SK-N-SH (cell line): ENCODE measurements around the gene CYP1A1. TPM values are rescaled to one million over a fixed set of nuclear protein-coding genes. Genes with fewer than 3 reads are reported as not detected.

ENCODE experiments used
- CTCF ChIA-PET: fragments of 300-600, 350-600 bp; formaldehyde crosslinking; extraction: SDS; loops from one replicate; lab custom pipeline; 2021; lab: Yijun Ruan, JAX
- POLR2A ChIA-PET: fragments of 350-600 bp; sonication (Branson Sonifier 250); formaldehyde crosslinking; extraction: SDS; loops from one replicate; lab custom pipeline; 2020; ENCODE audit warnings: antibody characterized with exemption, inconsistent platforms; lab: Yijun Ruan, JAX
- DNase-seq: peaks from one replicate; pipeline ENCODE4 v3.0.0; 2012
- H2AFZ ChIP-seq: fragments of 200-600 bp; sonication (generic); 2 replicates; pipeline ENCODE4 v1.8.1; 2016; ENCODE audit warnings: antibody characterized with exemption, mild to moderate bottlenecking, low read depth
- H3F3A ChIP-seq: fragments of 200-600 bp; sonication (generic); replicated peaks from 2 replicates; pipeline ENCODE3; 2016; ENCODE audit warnings: antibody characterized with exemption, mild to moderate bottlenecking; ENCODE audit not compliant: insufficient read depth
- H3K27ac ChIP-seq, 2 experiments: fragments of 200-500 bp in 1 of 2; fragments of 200-600 bp in 1 of 2; sonication (Bioruptor generic) in 1 of 2; sonication (generic), shearing (Covaris generic) in 1 of 2; 2 replicates each; pipeline versions ENCODE4 v1.5.1 to v1.6.1; 2014 to 2016; ENCODE audit warnings: low read depth in 2 of 2, inconsistent platforms in 1 of 2, low read length in 1 of 2, mild to moderate bottlenecking in 1 of 2, mixed read lengths in 1 of 2
- H3K27me3 ChIP-seq: fragments of 200-600 bp; sonication (generic), shearing (Covaris generic); 2 replicates; pipeline ENCODE4 v1.6.1; 2016; ENCODE audit warnings: mixed run types; ENCODE audit not compliant: insufficient read depth
- H3K36me3 ChIP-seq, 2 experiments: fragments of 200-500 bp in 1 of 2; fragments of 200-600 bp in 1 of 2; sonication (Bioruptor generic) in 1 of 2; sonication (generic) in 1 of 2; replicated peaks in 1 of 2; 2 replicates each; pipeline versions ENCODE3 to v1.5.1; 2014 to 2016; ENCODE audit warnings: low read length in 1 of 2, mild to moderate bottlenecking in 1 of 2; ENCODE audit not compliant: insufficient read depth in 2 of 2, control insufficient read depth in 1 of 2
- H3K4me1 ChIP-seq, 2 experiments: fragments of 200-500 bp in 1 of 2; fragments of 200-600 bp in 1 of 2; sonication (Bioruptor generic) in 1 of 2; sonication (generic), shearing (Covaris generic) in 1 of 2; 2 replicates each; pipeline versions ENCODE4 v1.5.1 to v1.6.1; 2014 to 2016; ENCODE audit warnings: low read depth in 1 of 2, low read length in 1 of 2, mixed run types in 1 of 2; ENCODE audit not compliant: insufficient read depth in 2 of 2, control insufficient read depth in 1 of 2
- H3K4me2 ChIP-seq: fragments of 200-600 bp; sonication (generic), shearing (Covaris generic); 2 replicates; pipeline ENCODE4 v1.6.1; 2017; ENCODE audit warnings: mixed run types
- H3K4me3 ChIP-seq, 2 experiments: fragments of 200-500 bp in 1 of 2; fragments of 200-600 bp in 1 of 2; sonication (Bioruptor generic) in 1 of 2; sonication (generic), shearing (Covaris generic) in 1 of 2; 2 replicates each; pipeline versions ENCODE4 v1.5.1 to v1.8.1; 2014 to 2016; ENCODE audit warnings: low read depth in 2 of 2, inconsistent platforms in 1 of 2, low read length in 1 of 2, mild to moderate bottlenecking in 1 of 2, mixed read lengths in 1 of 2, moderate library complexity in 1 of 2
- H3K79me2 ChIP-seq: fragments of 200-600 bp; sonication (generic); 2 replicates; pipeline ENCODE4 v1.8.1; 2017; ENCODE audit warnings: mild to moderate bottlenecking; ENCODE audit not compliant: insufficient read depth
- H3K9ac ChIP-seq: fragments of 200-600 bp; sonication (generic); 2 replicates; pipeline ENCODE4 v1.6.1; 2017; ENCODE audit warnings: mixed run types
- H3K9me2 ChIP-seq: fragments of 200-600 bp; sonication (generic); 2 replicates; pipeline ENCODE4 v1.6.1; 2017; ENCODE audit warnings: mixed run types
- H3K9me3 ChIP-seq: fragments of 200-600 bp; sonication (generic); 2 replicates; pipeline ENCODE4 v1.6.1; 2017; ENCODE audit warnings: mixed run types, mild to moderate bottlenecking, moderate library complexity
- H4K20me1 ChIP-seq: fragments of 200-600 bp; sonication (generic); 2 replicates; pipeline ENCODE4 v1.6.1; 2017; ENCODE audit warnings: mild to moderate bottlenecking, mixed run types; ENCODE audit not compliant: insufficient read depth
- ELF1 ChIP-seq: IDR thresholded peaks from 2 replicates; pipeline ENCODE4 v1.4.0; 2012
- EZH2phosphoT487 ChIP-seq: fragments of 200-600 bp; sonication (generic); IDR thresholded peaks from 2 replicates; pipeline ENCODE4 v1.6.1; 2017; ENCODE audit warnings: low read depth, mixed run types, mild to moderate bottlenecking, antibody characterized with exemption, moderate library complexity, borderline replicate concordance
- FOSL2 ChIP-seq: IDR thresholded peaks from 2 replicates; pipeline ENCODE4 v1.4.0; 2012; ENCODE audit warnings: low read depth, mild to moderate bottlenecking, moderate library complexity, borderline replicate concordance
- GATA2 ChIP-seq: sonication (generic); formaldehyde crosslinking; IDR thresholded peaks from 2 replicates; pipeline ENCODE4 v1.5.0; 2020; ENCODE audit warnings: mild to moderate bottlenecking, missing genetic modification reagents
- JUND ChIP-seq: IDR thresholded peaks from 2 replicates; pipeline ENCODE4 v1.4.0; 2012
- MEF2A ChIP-seq: IDR thresholded peaks from 2 replicates; pipeline ENCODE4 v1.4.0; 2012; ENCODE audit warnings: low read depth, borderline replicate concordance
- MXI1 ChIP-seq: IDR thresholded peaks from 2 replicates; pipeline ENCODE4 v1.6.1; 2012; ENCODE audit warnings: mild to moderate bottlenecking, low read depth, low read length, improper control_type of control experiment
- NFIC ChIP-seq: IDR thresholded peaks from 2 replicates; pipeline ENCODE4 v1.4.0; 2012; ENCODE audit warnings: borderline replicate concordance
- PBX3 ChIP-seq: IDR thresholded peaks from 2 replicates; pipeline ENCODE4; 2012
- RAD21 ChIP-seq: IDR thresholded peaks from 2 replicates; pipeline ENCODE4 v1.6.1; 2012; ENCODE audit warnings: mild to moderate bottlenecking, low read length
- RCOR1 ChIP-seq: fragments of 150-350 bp; IDR thresholded peaks from 2 replicates; pipeline ENCODE4 v1.6.1; 2017; ENCODE audit warnings: antibody characterized with exemption, low read length
- RXRA ChIP-seq: IDR thresholded peaks from 2 replicates; pipeline ENCODE4 v1.4.0; 2012; ENCODE audit warnings: low read depth, mild to moderate bottlenecking, borderline replicate concordance
- TCF12 ChIP-seq: IDR thresholded peaks from 2 replicates; pipeline ENCODE4 v1.4.0; 2012
- TEAD4 ChIP-seq: IDR thresholded peaks from 2 replicates; pipeline ENCODE4 v1.4.0; 2012; ENCODE audit warnings: mild to moderate bottlenecking, borderline replicate concordance; ENCODE audit not compliant: insufficient read depth
- USF1 ChIP-seq: IDR thresholded peaks from 2 replicates; pipeline ENCODE4 v1.4.0; 2012; ENCODE audit warnings: low read depth, borderline replicate concordance
- WGBS: methylation state at CpG from one replicate; pipeline ENCODE4 v1.1.6; 2017; ENCODE audit warnings: low lambda C conversion rate; 5-methylcytosine and 5-hydroxymethylcytosine counted together
- polyA plus RNA-seq, 3 experiments: library from polyadenylated mRNA; depleted of rRNA; stranded (reverse); fragments of >200 nt; gene quantifications; 2 replicates each; pipeline ENCODE4 v1.2.3, GENCODE V29; 2012
- TF ChIP-seq, protein P1 (sequence below): fragments of 150-350 bp; IDR thresholded peaks from 2 replicates; pipeline ENCODE4 v1.6.1; 2016; ENCODE audit warnings: mild to moderate bottlenecking, low read depth, low read length
- TF ChIP-seq, protein P2 (sequence below): IDR thresholded peaks from 2 replicates; pipeline ENCODE4 v1.6.1; 2012; ENCODE audit warnings: mild to moderate bottlenecking, low read depth, low read length, moderate library complexity
- TF ChIP-seq, protein P3 (sequence below): fragments of 150-350 bp; IDR thresholded peaks from 2 replicates; pipeline ENCODE4 v1.6.1; 2017; ENCODE audit warnings: antibody characterized with exemption, low read length, low read depth, borderline replicate concordance

Gene CYP1A1
- polyA plus RNA-seq, 1 of the 3 experiments (the other 2 are of a cell fraction), result 0.07 TPM

DNA sequence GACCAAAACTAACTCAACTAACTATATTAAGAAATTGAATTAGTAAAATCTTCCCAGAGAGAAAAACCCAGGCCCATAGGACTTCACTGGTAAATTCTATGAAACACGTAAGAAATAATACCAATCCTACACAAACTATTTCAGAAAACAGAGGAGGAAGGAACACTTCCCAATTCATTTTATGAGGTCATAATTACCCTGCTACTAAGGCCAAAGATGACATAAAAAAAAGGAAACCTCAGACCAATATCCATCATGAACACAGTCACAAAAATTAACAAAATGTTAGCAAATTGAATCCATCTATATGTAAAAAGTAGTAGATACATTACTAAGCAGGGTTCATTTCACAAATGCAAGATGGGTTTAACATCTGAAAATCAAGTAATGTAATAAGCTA lies 33.0 kb downstream of the CYP1A1 start:
- DNase-seq, result no peak
- Histone ChIP-seq H3K27me3 (no peaks in the 10 kb centered on the region), H3K9me2 (no peaks in the 10 kb centered on the region), H3F3A (no peaks in the 10 kb centered on the region), H2AFZ (no peak overlapping the region), H3K27ac (no peak overlapping the region), H3K4me1 (peaks cover 10 to 12% of the 10 kb centered on the region in 2 experiments; a peak in 3 of 4 replicates), H3K36me3 (peaks cover 0 to 13% of the 10 kb centered on the region in 2 experiments), H3K4me2 (no peak overlapping the region), H4K20me1 (peaks cover 3% of the 10 kb centered on the region; the same call in 1 of the 2 replicates), H3K4me3 (no peak overlapping the region), H3K79me2 (peaks cover 90% of the 10 kb centered on the region), H3K9ac (no peak overlapping the region), H3K9me3 (no peaks in the 10 kb centered on the region)
- CTCF ChIA-PET, result no interaction called here
- POLR2A ChIA-PET, result no interaction called here
- 94% methylated on average over 1 of the region's 1 CpG for WGBS
- TF ChIP-seq RAD21, result no peak
- no peak for TF ChIP-seq TEAD4
- TF ChIP-seq EZH2phosphoT487, result no peak
- no peak for TF ChIP-seq PBX3
- no peak for TF ChIP-seq JUND
- no peak for TF ChIP-seq NFIC
- TF ChIP-seq, protein P1, sequence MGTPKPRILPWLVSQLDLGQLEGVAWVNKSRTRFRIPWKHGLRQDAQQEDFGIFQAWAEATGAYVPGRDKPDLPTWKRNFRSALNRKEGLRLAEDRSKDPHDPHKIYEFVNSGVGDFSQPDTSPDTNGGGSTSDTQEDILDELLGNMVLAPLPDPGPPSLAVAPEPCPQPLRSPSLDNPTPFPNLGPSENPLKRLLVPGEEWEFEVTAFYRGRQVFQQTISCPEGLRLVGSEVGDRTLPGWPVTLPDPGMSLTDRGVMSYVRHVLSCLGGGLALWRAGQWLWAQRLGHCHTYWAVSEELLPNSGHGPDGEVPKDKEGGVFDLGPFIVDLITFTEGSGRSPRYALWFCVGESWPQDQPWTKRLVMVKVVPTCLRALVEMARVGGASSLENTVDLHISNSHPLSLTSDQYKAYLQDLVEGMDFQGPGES, result no peak
- no peak for TF ChIP-seq RXRA
- no peak for TF ChIP-seq RCOR1
- TF ChIP-seq MXI1, result no peak

DNA sequence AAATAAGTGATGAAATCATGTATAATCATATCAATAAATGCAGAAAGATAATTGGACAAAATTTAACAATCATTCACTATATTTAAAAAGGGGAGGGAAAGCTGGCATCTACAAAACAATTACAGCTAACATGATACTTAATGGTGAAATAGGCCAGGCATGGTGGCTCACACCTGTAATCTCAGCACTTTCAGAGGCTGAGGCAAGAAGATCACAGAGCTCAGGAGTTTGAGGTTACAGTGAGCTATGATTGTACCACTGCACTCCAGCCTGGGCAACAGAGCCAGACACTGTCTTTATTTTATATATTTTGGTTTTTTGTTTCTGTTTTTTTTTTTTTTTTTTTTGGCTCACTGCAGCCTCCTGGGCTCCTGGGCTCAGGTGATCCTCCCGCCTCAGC lies 41.6 kb downstream of the CYP1A1 start:
- H3K4me1 ChIP-seq, result no peaks in the 10 kb centered on the region
- H3K9ac ChIP-seq, result no peak overlapping the region
- peaks cover 92% of the 10 kb centered on the region for H3K79me2 ChIP-seq
- no peak for TF ChIP-seq ELF1
- no peak for TF ChIP-seq FOSL2
- no peak for TF ChIP-seq NFIC
- TF ChIP-seq, protein P2, sequence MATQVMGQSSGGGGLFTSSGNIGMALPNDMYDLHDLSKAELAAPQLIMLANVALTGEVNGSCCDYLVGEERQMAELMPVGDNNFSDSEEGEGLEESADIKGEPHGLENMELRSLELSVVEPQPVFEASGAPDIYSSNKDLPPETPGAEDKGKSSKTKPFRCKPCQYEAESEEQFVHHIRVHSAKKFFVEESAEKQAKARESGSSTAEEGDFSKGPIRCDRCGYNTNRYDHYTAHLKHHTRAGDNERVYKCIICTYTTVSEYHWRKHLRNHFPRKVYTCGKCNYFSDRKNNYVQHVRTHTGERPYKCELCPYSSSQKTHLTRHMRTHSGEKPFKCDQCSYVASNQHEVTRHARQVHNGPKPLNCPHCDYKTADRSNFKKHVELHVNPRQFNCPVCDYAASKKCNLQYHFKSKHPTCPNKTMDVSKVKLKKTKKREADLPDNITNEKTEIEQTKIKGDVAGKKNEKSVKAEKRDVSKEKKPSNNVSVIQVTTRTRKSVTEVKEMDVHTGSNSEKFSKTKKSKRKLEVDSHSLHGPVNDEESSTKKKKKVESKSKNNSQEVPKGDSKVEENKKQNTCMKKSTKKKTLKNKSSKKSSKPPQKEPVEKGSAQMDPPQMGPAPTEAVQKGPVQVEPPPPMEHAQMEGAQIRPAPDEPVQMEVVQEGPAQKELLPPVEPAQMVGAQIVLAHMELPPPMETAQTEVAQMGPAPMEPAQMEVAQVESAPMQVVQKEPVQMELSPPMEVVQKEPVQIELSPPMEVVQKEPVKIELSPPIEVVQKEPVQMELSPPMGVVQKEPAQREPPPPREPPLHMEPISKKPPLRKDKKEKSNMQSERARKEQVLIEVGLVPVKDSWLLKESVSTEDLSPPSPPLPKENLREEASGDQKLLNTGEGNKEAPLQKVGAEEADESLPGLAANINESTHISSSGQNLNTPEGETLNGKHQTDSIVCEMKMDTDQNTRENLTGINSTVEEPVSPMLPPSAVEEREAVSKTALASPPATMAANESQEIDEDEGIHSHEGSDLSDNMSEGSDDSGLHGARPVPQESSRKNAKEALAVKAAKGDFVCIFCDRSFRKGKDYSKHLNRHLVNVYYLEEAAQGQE, result no peak
- no peak for TF ChIP-seq USF1
- TF ChIP-seq TCF12, result no peak
- TF ChIP-seq, protein P3, sequence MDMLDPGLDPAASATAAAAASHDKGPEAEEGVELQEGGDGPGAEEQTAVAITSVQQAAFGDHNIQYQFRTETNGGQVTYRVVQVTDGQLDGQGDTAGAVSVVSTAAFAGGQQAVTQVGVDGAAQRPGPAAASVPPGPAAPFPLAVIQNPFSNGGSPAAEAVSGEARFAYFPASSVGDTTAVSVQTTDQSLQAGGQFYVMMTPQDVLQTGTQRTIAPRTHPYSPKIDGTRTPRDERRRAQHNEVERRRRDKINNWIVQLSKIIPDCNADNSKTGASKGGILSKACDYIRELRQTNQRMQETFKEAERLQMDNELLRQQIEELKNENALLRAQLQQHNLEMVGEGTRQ, result no peak
- no peak for TF ChIP-seq PBX3
- no peak for TF ChIP-seq MEF2A
- no peak for TF ChIP-seq RAD21
- TF ChIP-seq RCOR1, result no peak
- TF ChIP-seq GATA2 (CRISPR knock-in tag), result no peak
- no peak overlapping the region for H3K4me2 ChIP-seq
- no peak overlapping the region for H3K4me3 ChIP-seq
- no peak overlapping the region for H2AFZ ChIP-seq
- POLR2A ChIA-PET, result interaction anchor here (0.7 kb wide), 1 partner anchor 22 kb away, joined by 3 read pairs; no protein-coding TSS in a partner anchor
- CTCF ChIA-PET, result interaction anchor here (0.6 to 2.9 kb wide), 3 partner anchors 49 to 87 kb away, joined by 3 to 7 read pairs (median 5); no protein-coding TSS in a partner anchor
- DNase-seq, result no peak
- H3K27me3 ChIP-seq, result no peaks in the 10 kb centered on the region
- H3K36me3 ChIP-seq, result peaks cover 4 to 27% of the 10 kb centered on the region in 2 experiments
- H4K20me1 ChIP-seq, result peaks cover 25% of the 10 kb centered on the region
- no peak overlapping the region for H3K27ac ChIP-seq
- 100% methylated on average over 1 of the region's 1 CpG for WGBS
- H3F3A ChIP-seq, result peaks cover 3% of the 10 kb centered on the region
- H3K9me3 ChIP-seq, result 0 out of 2 replicates have a peak, but pooled peaks cover 3% of the 10 kb centered on the region
- H3K9me2 ChIP-seq, result no peaks in the 10 kb centered on the region
